Fibroblast of upper back skin (primary cell): Measurements from ENCODE around the gene TGFBR2.

Experiments used
- DNase-seq: peaks from one replicate; pipeline ENCODE4 v3.0.0-alpha.2; 2013

TGFBR2 gene

DNA sequence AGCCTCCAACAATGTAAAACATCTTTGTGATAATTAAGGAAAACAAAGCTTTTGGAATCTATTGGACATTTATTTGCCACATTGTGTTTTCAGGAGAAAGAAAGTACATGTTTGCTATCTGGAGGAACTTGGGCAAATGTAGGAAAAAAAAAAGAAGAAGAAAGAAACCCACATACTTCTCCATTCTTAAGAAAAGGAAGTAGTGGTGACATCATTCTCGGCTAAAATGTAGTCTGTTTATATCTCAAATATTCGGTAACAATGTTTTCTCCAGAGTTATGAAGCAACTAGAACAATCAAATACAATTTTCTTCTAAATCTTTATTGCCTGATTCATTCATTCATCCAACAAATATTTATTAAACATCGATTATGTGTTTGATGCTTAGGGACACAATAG, 2.3 kb upstream of the TGFBR2 start:
- no peak for DNase-seq

DNA sequence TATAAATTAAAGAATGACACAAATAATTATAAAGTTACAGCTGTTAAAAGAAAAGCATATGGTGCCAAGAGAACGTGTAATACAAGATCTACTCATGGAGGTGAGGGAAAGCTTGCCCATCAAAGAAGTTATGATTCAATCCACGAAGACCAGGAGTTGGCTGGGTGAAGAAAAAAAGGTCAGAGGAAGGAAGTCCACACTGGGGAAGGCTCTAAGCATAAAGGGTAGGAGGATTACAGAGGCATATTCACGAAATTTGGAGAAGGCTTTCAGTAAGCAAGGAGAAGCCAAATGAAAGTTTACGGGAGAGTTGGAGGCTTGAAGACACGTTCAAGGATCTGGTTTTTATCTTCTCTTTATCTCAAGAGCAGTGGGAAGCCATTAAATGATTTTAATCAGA, 1.8 kb upstream of the TGFBR2 start:
- no peak for DNase-seq

DNA sequence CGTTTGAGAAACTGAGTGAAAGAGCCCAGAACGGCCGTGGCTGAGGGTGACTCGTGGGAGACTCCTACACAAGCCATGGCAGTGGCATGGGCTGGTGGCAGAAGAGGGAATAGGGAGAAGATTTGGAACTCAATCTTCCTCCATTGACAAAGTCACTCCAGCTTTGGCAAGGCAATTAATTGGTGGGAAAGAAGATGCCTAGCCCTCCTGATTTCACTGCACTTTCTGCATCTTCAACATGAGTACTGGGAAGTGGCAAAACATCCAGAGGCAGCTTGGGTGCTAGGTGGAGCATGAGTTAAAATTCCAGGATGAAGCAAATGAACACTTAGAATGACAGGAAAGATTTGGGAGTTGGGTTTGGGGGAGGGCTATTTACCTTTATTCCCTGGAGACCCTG, 1.4 kb upstream of the TGFBR2 start:
- no peak for DNase-seq

DNA sequence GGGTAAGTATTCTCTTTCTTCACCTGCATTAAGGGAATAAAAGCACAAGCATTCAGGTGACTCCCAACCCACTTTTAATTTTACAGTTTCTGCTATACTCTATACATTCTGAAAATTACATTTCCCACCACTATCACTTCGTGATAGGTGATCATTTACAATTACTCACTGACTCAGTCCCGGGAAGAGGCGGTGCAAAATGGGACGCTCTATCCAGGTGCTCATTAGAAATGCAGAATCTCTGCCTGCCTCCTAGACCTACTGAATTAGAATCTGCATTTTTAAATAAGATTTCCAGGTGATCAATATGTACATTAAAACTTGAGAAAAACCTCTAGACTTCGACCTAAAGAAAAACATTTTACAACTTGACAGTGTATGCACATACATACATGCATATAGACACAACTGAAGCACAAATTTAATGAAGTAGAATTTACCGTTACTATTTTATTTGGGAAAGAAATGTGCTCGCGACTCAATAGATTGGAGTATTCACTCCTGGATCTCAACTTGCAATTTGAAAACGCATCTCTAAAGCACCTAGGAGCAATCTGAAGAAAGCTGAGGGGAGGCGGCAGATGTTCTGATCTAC, 598 bp upstream of the TGFBR2 start:
- no peak for DNase-seq

DNA sequence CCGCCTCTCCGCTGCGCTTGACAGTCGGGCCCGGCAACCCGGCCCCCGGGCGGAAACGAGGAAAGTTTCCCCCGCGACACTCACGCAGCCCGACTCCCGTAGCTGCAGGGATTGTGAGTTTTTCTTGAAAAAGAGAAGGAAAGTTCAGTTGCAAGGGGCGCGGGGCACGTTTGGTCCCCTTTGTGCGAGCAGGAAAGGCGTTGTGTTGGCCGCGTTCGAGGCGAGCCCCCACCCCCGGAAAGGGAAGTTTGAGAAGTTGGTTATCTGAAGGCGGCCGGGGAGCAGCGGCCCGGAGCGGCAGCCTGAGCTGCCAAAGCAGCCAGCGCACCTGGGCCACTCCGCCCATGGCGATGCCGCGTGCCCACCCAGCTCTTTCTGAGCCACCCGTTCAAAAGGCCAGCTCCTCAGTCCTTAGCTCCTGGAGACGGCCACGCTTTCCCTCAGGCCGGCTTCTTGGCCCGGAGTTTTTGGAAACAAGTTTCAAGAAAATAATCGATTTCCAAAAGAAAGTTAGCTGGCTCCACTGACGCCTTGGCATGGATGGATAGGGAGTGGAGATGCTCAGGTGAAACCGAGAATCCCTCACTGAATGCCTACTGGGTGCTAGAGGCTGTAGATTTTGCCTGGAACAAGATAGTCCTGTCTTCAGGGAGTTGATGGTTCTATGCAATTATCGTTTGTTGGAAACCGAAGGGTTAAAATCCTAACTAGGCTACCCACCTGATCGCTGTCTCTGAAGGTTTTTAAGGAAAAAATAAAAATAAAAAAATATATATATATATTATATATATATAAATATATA, 832 bp downstream of the TGFBR2 start:
- peak; percentile 37 for DNase-seq

DNA sequence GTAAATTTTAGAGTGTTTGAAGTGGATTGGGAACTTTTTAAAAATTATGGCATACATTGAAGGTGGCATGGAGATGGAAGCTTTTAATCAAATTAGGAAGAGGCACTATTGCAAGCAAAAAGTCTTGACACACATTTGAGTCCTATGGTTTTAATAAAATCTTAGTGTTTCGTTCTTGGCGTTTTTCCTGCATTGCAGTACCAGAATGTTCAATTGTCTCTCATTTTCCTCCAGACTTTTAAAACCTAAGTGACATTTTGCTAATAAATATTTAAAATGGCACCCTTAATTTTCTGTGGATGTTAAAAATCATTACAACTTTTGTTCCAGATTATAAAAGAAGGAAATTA, 2.2 kb downstream of the TGFBR2 start:
- no peak for DNase-seq

DNA sequence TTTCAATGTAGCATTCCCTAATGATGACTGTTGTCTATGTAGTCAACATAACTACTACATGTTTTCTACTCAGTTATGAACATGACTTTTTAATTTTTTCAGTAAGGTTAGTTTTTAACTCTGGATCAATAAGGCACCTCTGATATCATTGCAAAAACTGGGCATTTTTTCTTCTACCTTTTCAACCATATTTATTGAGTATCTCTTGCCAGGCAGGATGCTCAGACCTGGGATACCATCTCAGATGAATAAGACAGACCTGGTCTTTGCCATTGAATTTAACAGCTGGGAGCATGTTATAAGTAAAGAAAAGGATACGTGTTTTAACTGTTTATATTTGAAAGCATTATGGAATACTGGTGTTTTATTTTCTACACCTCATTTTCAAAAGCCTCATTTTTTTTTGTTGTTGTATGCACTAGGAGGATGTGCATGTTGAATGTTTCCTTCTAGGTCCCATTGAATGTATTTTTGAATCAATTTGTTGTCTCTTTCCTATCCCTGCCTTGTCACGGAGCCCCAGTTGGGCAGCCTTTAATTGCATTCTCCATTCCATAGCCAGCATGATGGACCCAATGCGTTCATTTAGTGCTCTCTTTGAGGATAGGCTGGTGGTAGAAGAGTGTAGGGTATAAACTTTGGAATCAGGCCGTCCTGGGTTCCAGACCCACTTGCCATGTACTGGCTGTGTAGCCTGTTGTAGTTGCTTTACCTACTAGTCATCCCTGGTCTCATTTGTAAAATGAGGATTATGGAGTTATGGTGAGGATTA, 3.7 kb downstream of the TGFBR2 start:
- DNase-seq: no peak

DNA sequence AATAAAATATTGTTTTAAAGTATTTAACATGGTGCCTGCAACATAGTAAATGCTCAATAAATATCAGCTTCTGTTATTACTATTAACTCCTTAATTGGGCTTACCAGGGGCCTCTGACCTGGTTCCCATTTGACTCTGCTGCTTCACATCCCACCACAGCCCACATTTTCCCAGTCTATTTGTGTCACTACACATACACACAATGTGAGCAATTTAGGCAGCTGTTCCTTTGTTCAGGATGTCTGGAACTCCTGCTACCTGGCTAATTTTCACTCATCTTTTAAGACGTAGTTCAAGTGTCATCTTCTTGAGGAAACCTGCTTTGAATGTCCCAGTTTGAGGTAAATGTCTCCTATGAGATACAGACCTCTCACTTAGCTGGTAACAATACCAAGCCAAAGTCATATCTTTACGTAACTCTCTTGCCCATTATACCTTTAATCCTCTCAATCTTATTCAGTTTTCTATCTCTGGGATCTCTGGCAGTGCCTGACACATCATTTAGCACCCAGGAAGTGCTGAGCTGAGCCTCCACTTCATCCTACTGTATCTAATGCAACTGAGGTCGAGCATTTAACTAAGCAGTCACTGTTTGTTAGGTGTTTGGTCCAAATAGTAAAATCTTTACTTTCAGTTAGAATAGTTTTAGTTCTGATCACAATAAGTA, 4.4 kb downstream of the TGFBR2 start:
- DNase-seq: no peak

DNA sequence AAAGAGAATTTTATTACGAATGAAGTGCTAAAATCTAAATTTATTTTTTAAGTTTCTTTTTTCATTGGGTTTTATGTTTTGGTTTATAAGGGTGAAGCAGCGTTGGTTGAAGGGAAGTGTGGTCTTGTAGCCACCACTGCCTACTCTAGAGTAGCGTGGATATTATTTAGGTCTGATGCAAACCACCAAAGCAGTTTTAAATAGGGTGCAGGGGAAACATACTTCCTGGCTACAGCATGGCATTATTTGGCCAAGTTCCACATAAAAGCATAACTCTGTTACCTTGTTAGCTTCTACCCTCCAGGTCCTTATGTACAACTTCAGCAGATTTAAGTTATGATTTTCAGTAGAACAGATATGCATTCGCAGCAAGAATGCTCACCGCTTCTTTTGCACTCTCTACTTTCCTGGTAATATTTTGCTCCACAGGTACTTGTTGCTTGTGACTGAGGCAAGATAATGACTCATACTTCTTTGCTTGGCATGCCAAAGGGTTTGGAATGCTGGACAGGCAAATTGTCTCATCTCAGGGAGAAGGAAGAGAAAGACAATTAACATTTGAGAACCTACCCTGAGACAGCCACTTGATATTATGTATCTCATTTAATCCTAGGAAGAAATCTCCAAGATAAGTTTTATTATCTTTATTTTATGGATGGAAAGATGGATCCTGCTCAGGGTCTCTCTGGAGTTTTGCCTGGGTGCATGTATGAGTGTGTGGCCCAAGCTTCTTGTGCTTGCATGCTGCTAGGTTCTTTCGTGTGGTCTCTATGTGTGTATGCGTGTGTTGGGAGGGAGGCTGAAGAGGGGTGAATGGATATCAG, 5.4 kb downstream of the TGFBR2 start:
- DNase-seq: peak; percentile 63

DNA sequence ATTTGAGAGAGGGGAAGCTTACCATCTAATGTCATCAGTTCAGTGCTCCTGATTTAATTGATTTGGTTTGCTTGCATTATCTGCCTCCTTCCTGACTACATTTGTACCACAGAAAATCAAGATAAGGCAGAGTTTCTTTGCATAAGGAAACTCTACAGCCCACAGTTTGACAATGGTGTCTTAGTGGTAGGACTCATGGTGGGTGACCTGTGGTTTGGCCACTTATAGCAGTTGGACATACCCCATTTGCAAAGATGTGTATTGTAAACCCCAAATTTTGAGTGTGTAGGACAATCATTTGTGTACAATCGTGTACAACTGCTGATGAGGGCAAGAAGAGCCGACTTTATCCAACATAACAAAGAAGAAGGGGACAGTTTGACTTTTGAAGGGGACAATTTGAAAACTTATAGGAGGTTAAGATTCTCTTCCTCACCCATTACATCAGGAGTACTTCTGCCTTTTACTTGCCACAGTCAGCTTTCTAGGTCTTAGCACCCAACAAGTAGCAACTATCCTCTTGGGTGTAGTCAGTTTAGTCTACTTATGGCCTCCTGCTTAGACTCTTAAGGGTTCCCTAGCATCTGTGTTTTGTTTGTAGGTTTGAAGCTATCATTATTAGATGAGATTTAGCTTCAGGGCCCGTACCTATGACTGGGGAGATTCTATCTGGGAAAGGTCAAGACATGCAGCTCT, 6.2 kb downstream of the TGFBR2 start:
- no peak for DNase-seq

DNA sequence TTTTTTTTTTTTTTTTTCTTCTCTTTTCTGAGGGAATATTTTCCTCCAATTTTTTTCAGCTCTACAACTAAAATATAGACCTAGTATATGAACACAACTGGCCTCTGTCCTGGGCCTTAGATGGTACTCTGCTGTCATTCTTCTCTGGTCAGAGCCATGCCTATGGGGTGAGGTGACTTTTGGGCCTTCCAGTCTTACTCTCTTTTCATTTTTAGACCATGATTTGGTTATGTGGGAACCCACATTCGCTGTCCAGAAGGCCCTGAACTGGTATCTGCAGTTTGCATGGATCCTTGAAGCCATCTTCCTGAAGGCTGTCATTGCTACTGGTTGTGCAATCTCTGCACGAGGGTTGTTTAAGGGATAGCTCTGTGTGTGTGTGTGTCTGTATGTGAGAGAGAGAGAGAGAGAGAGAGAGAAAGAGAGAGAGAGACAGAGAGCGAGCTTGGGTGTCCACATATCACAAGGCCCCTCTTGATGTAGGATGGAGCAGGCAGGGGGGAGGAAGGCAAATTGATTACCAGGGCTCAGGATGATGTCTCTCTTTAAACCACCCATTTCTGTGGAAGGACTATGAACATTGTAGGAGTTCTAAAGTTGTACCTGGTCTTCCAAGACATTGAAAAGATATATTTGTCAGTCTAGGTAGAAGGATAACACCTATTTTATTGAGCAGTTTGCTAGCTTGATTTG, 6.9 kb downstream of the TGFBR2 start:
- no peak for DNase-seq

DNA sequence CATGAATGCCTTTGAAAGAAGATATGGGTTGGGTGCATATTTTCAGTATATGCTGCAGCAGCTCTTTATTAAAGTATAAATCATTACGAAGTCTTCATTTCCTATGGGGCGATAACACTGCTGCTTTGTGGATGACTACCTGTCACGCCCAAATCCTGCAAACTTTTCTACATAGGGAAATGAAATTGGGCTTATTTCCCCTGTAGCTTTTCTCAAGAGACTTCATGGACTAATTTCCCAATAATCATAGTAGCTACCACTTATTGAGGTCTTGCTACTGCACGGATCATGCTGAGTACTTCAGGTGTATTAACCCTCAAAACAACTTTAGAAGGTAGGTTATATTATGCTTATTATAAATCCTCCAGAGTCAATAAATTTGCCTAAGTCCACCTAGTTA, 8.0 kb downstream of the TGFBR2 start:
- no peak for DNase-seq

DNA sequence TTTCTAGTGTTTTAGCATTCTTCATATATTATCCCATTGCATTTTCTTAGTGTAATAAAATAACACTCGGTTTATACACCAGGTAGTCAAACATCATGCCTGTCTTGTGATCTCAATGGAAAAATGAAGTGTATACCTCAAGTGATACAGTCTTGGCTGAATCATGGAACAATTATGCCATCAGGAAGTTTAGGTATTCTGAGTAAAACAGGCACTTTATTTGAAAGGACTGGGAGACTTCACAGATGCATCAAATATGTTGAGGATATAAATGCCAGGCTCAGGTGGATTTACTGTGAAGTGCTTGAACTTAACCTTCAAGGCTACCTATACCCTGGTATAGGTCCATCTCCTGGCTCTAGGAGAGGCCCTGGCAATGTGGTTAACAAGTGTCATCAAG, 8.5 kb downstream of the TGFBR2 start:
- DNase-seq: no peak

DNA sequence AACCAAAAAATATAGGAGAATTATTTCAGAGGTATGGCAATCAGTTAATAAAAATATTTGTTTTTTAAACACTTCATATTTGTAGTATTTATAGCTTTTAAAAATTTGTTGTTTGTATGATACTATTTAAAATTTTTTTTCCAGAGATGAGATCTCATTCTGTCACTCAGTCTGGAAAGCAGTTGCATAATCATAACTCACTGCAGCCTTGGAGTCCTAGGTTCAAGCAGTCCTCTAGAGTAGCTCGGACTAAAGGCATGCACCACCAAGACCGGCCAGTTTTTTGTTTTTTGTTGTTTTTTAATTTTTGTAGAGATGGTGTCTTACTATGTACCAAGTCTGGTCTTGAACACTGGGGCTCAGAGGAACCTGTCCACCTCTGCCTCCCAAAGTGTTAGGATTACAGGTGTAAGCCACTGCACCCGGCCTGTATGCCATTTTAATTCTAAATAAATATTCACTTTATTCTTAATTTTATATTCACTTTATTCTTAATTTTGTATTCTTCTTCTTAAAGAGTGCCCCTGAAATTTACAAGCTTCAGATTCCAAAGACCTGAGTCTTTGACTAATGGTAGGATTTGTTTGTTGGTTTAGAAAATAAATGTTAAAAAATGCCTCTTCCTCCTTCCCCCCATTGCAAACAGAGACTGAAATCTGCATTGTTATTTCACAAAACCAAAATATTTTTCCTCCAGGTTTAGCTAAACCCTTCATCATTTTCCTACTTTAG, 9.4 kb downstream of the TGFBR2 start:
- no peak for DNase-seq

DNA sequence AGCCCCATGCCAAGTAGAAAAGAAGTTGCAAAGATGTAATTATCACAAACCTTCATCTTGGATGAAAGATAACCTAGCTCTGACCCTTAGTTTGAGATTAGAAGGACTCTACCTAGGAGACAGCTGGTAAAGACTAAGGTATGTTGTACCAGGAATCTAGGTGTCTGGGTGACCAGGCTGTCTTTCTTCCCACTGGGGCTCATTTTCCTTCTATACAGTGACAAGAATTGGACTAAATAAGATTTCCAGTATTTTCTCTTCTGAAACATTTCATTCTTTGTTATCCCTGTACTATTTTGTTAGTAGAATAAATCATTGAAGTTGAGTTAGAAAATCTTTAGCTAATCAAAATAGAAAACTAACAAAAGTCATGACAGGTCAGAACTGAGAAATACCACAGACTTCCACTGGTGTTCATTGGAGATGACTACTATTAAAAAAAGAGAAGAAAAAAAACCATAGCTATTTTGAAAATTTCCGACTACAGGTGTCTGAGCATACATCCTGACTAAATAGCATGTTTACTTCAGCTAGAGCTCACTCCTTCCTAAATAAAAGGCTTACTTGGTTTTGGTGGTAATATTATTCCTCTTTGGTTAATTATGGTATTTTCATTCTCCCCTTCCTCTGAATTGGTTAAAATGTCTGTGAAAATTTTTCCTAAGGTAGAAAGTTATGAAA, 10.1 kb downstream of the TGFBR2 start:
- no peak for DNase-seq

DNA sequence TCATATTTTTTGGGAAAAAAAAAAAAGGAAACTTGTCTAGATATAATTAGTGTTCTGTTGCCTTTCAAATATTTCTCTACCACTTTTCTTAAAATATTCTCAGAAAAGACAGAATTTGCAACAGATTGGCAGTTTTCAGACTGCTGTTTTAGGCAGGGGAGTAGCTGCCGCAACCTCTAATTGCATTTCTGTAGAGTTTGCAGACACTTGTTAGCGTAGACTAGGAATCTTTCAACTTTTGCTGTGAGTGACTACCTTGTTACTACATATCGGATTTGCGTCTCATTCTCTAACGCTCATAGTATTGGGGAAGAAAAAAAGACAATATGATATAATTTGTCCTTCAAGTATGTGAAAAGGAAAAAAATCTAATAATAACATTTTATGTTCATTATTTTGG, 10.7 kb downstream of the TGFBR2 start:
- DNase-seq: no peak

DNA sequence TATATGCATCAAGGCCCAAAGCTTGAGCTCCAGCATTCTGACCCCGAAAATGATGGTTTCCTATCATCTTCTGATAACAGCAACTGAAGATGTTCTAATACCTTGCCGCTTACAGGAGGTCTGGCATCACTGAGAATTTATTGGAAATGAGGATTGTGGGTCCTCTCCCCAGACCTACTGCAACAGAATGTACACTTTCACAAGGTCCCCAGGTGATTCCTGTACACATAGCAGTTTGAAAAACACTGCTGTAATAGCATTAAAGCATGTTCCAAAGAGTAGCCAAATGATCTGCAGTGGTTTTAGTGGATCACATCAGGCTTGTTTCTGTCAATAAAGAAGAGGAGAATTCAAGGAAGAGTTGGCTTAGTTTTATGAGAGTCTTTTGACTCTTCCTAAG, 11.3 kb downstream of the TGFBR2 start:
- no peak for DNase-seq

DNA sequence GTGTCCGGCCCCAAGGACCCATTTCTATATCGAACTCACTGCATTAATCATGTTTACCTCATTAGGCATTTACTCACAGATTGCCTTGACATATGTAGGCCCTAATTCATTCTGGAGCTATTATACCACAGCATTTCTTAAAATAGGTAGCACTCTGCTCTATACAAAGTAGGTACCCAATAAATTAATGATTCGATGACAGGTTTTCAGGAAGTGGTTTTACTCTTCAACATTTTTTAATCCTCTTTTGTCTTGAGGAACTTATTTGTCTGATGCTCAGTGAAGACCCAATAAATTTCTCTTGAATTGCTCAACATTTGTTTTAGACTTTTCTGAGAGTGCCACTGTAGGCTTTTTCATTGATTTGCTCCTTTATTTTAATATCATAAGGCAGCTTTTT, 12.1 kb downstream of the TGFBR2 start:
- peak; percentile 69 for DNase-seq

DNA sequence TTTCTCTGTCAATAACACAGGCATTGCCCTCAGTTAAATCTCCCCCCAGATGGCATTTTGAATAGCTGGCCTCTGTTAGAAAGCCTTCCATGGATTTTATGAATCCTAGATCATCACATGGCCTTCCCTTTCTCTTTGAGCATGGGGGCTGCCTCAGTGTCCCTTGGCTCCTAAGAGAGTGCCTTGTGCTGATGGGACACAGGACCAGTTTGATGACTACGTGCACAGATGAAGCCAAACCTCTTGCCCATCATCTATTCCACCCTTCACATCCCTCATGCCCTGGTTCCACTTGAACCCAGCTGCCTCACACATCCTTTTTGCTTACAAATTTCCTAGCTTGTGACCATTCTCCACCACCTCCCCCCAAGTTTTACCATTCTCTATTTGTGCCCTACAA, 12.9 kb downstream of the TGFBR2 start:
- no peak for DNase-seq
